Measurements from ENCODE around the gene DCLK2.

Gene DCLK2

GRCh38 chr4:150283689-150284088, 205.4 kb downstream of the DCLK2 start:
- no peaks in the 10 kb centered on the region for H3K9me3 ChIP-seq (ENCODE audit: control insufficient read depth in 5 of 5, low read length in 5 of 5)
- H3K36me3 ChIP-seq (ENCODE audit: control insufficient read depth in 5 of 5, insufficient read depth in 5 of 5, low read length in 5 of 5): peaks cover 4 to 28% (median 11%) of the 10 kb centered on the region in 5 donors
- no peaks in the 10 kb centered on the region for H3K27me3 ChIP-seq (ENCODE audit: control insufficient read depth in 5 of 5, insufficient read depth in 4 of 5, low read length in 5 of 5)
- H3K4me1 ChIP-seq (ENCODE audit: control insufficient read depth in 5 of 5, insufficient read depth in 5 of 5, low read length in 5 of 5): no peaks in the 10 kb centered on the region
- no peak overlapping the region for H3K9ac ChIP-seq (ENCODE audit: low read length in 5 of 5)
- H3K27ac ChIP-seq (ENCODE audit: low read depth, low read length): no peak overlapping the region
- no peak overlapping the region for H3K4me3 ChIP-seq (ENCODE audit: low read depth in 1 of 5, low read length in 5 of 5)

GRCh38 chr4:150286656-150287055, 208.4 kb downstream of the DCLK2 start:
- no peaks in the 10 kb centered on the region for H3K9me3 ChIP-seq (ENCODE audit: control insufficient read depth in 5 of 5, low read length in 5 of 5)
- H3K9ac ChIP-seq (ENCODE audit: low read length in 5 of 5): no peak overlapping the region
- H3K4me3 ChIP-seq (ENCODE audit: low read depth in 1 of 5, low read length in 5 of 5): no peak overlapping the region
- H3K36me3 ChIP-seq (ENCODE audit: control insufficient read depth in 5 of 5, insufficient read depth in 5 of 5, low read length in 5 of 5): peaks cover 2 to 25% (median 5%) of the 10 kb centered on the region in 5 donors
- no peaks in the 10 kb centered on the region for H3K27me3 ChIP-seq (ENCODE audit: control insufficient read depth in 5 of 5, insufficient read depth in 4 of 5, low read length in 5 of 5)
- H3K4me1 ChIP-seq (ENCODE audit: control insufficient read depth in 5 of 5, insufficient read depth in 5 of 5, low read length in 5 of 5): no peaks in the 10 kb centered on the region
- H3K27ac ChIP-seq (ENCODE audit: low read depth, low read length): no peak overlapping the region

GRCh38 chr4:150289198-150289597, 211.0 kb downstream of the DCLK2 start:
- Histone ChIP-seq H3K4me3 (ENCODE audit: low read depth in 1 of 5, low read length in 5 of 5) (no peak overlapping the region), H3K9me3 (ENCODE audit: control insufficient read depth in 5 of 5, low read length in 5 of 5) (no peaks in the 10 kb centered on the region), H3K9ac (ENCODE audit: low read length in 5 of 5) (no peak overlapping the region), H3K4me1 (ENCODE audit: control insufficient read depth in 5 of 5, insufficient read depth in 5 of 5, low read length in 5 of 5) (no peaks in the 10 kb centered on the region), H3K36me3 (ENCODE audit: control insufficient read depth in 5 of 5, insufficient read depth in 5 of 5, low read length in 5 of 5) (peaks cover 0 to 9% (median 2%) of the 10 kb centered on the region in 5 donors), H3K27ac (ENCODE audit: low read depth, low read length) (no peak overlapping the region), H3K27me3 (ENCODE audit: control insufficient read depth in 5 of 5, insufficient read depth in 4 of 5, low read length in 5 of 5) (no peaks in the 10 kb centered on the region)

- peaks cover 0 to 8% (median 0%) of the 10 kb centered on the region in 5 donors for H3K36me3 ChIP-seq (ENCODE audit: control insufficient read depth in 5 of 5, insufficient read depth in 5 of 5, low read length in 5 of 5)
- no peaks in the 10 kb centered on the region for H3K4me1 ChIP-seq (ENCODE audit: control insufficient read depth in 5 of 5, insufficient read depth in 5 of 5, low read length in 5 of 5)
- H3K27ac ChIP-seq (ENCODE audit: low read depth, low read length): no peak overlapping the region
- no peaks in the 10 kb centered on the region for H3K9me3 ChIP-seq (ENCODE audit: control insufficient read depth in 5 of 5, low read length in 5 of 5)
- H3K9ac ChIP-seq (ENCODE audit: low read length in 5 of 5): no peak overlapping the region
- no peak overlapping the region for H3K4me3 ChIP-seq (ENCODE audit: low read depth in 1 of 5, low read length in 5 of 5)
- H3K27me3 ChIP-seq (ENCODE audit: control insufficient read depth in 5 of 5, insufficient read depth in 4 of 5, low read length in 5 of 5): no peaks in the 10 kb centered on the region
Measured at GRCh38 chr4:150289881-150290280, 211.6 kb downstream of the DCLK2 start.

GRCh38 chr4:150297861-150298474, 219.7 kb downstream of the DCLK2 start:
- H3K36me3 ChIP-seq (ENCODE audit: control insufficient read depth in 5 of 5, insufficient read depth in 5 of 5, low read length in 5 of 5): no peaks in the 10 kb centered on the region
- H3K27ac ChIP-seq (ENCODE audit: low read depth, low read length): no peak overlapping the region

GRCh38 chr4:150299816-150300215, 221.6 kb downstream of the DCLK2 start:
- H3K9me3 ChIP-seq (ENCODE audit: control insufficient read depth in 5 of 5, low read length in 5 of 5): no peaks in the 10 kb centered on the region
- no peaks in the 10 kb centered on the region for H3K36me3 ChIP-seq (ENCODE audit: control insufficient read depth in 5 of 5, insufficient read depth in 5 of 5, low read length in 5 of 5)
- no peak overlapping the region for H3K27ac ChIP-seq (ENCODE audit: low read depth, low read length)
- no peak overlapping the region for H3K9ac ChIP-seq (ENCODE audit: low read length in 5 of 5)
- no peaks in the 10 kb centered on the region for H3K4me1 ChIP-seq (ENCODE audit: control insufficient read depth in 5 of 5, insufficient read depth in 5 of 5, low read length in 5 of 5)
- no peak overlapping the region for H3K4me3 ChIP-seq (ENCODE audit: low read depth in 1 of 5, low read length in 5 of 5)
- no peaks in the 10 kb centered on the region for H3K27me3 ChIP-seq (ENCODE audit: control insufficient read depth in 5 of 5, insufficient read depth in 4 of 5, low read length in 5 of 5)

More at GRCh38 chr4:150297861-150298474, 219.7 kb downstream of the DCLK2 start:
- Histone ChIP-seq H3K9ac (ENCODE audit: low read length in 5 of 5) (no peak overlapping the region), H3K9me3 (ENCODE audit: control insufficient read depth in 5 of 5, low read length in 5 of 5) (no peaks in the 10 kb centered on the region), H3K4me1 (ENCODE audit: control insufficient read depth in 5 of 5, insufficient read depth in 5 of 5, low read length in 5 of 5) (no peaks in the 10 kb centered on the region), H3K27me3 (ENCODE audit: control insufficient read depth in 5 of 5, insufficient read depth in 4 of 5, low read length in 5 of 5) (no peaks in the 10 kb centered on the region), H3K4me3 (ENCODE audit: low read depth in 1 of 5, low read length in 5 of 5) (no peak overlapping the region)

- H3K9ac ChIP-seq (ENCODE audit: low read length in 5 of 5): peak overlapping the region in 1 of 5 donors; percentile 81
- no peaks in the 10 kb centered on the region for H3K9me3 ChIP-seq (ENCODE audit: control insufficient read depth in 5 of 5, low read length in 5 of 5)
- no peaks in the 10 kb centered on the region for H3K4me1 ChIP-seq (ENCODE audit: control insufficient read depth in 5 of 5, insufficient read depth in 5 of 5, low read length in 5 of 5)
- no peak overlapping the region for H3K4me3 ChIP-seq (ENCODE audit: low read depth in 1 of 5, low read length in 5 of 5)
- H3K36me3 ChIP-seq (ENCODE audit: control insufficient read depth in 5 of 5, insufficient read depth in 5 of 5, low read length in 5 of 5): no peaks in the 10 kb centered on the region
- H3K27me3 ChIP-seq (ENCODE audit: control insufficient read depth in 5 of 5, insufficient read depth in 4 of 5, low read length in 5 of 5): no peaks in the 10 kb centered on the region
- no peak overlapping the region for H3K27ac ChIP-seq (ENCODE audit: low read depth, low read length)
Measured at GRCh38 chr4:150302553-150302952, 224.3 kb downstream of the DCLK2 start.

GRCh38 chr4:150305995-150306394, 227.8 kb downstream of the DCLK2 start:
- no peaks in the 10 kb centered on the region for H3K4me1 ChIP-seq (ENCODE audit: control insufficient read depth in 5 of 5, insufficient read depth in 5 of 5, low read length in 5 of 5)
- no peaks in the 10 kb centered on the region for H3K9me3 ChIP-seq (ENCODE audit: control insufficient read depth in 5 of 5, low read length in 5 of 5)
- H3K4me3 ChIP-seq (ENCODE audit: low read depth in 1 of 5, low read length in 5 of 5): no peak overlapping the region
- peaks cover 0 to 2% (median 0%) of the 10 kb centered on the region in 5 donors for H3K36me3 ChIP-seq (ENCODE audit: control insufficient read depth in 5 of 5, insufficient read depth in 5 of 5, low read length in 5 of 5)
- H3K9ac ChIP-seq (ENCODE audit: low read length in 5 of 5): no peak overlapping the region
- H3K27me3 ChIP-seq (ENCODE audit: control insufficient read depth in 5 of 5, insufficient read depth in 4 of 5, low read length in 5 of 5): no peaks in the 10 kb centered on the region
- no peak overlapping the region for H3K27ac ChIP-seq (ENCODE audit: low read depth, low read length)

GRCh38 chr4:150306719-150307118, 228.5 kb downstream of the DCLK2 start:
- Histone ChIP-seq H3K4me1 (ENCODE audit: control insufficient read depth in 5 of 5, insufficient read depth in 5 of 5, low read length in 5 of 5) (no peaks in the 10 kb centered on the region), H3K27me3 (ENCODE audit: control insufficient read depth in 5 of 5, insufficient read depth in 4 of 5, low read length in 5 of 5) (no peaks in the 10 kb centered on the region), H3K36me3 (ENCODE audit: control insufficient read depth in 5 of 5, insufficient read depth in 5 of 5, low read length in 5 of 5) (peaks cover 0 to 2% (median 0%) of the 10 kb centered on the region in 5 donors), H3K9ac (ENCODE audit: low read length in 5 of 5) (no peak overlapping the region), H3K27ac (ENCODE audit: low read depth, low read length) (no peak overlapping the region), H3K4me3 (ENCODE audit: low read depth in 1 of 5, low read length in 5 of 5) (no peak overlapping the region), H3K9me3 (ENCODE audit: control insufficient read depth in 5 of 5, low read length in 5 of 5) (no peaks in the 10 kb centered on the region)
